GM19193 (cell line): Measurements from ENCODE around the gene ZNF768.

Source experiments
- POLR2A ChIP-seq: IDR thresholded peaks from 4 replicates; pipeline ENCODE4 v1.6.1; 2011; ENCODE audit not compliant: insufficient read depth, insufficient read length; ENCODE audit errors: extremely low read depth

The ZNF768 gene

GRCh38 chr16:30526137-30526822 lies at the start of gene ZNF768:
ZNF768 (minus strand) TSS chr16:30526566; CDS start chr16:30526413, 153 bp downstream.
- no peak for TF ChIP-seq POLR2A

GRCh38 chr16:30574678-30575077 lies 48.3 kb upstream of the ZNF768 start:
- no peak for TF ChIP-seq POLR2A

- peak; percentile 62 for TF ChIP-seq POLR2A
Observed at GRCh38 chr16:30571445-30572322, 45.3 kb upstream of the ZNF768 start, which contains the start of gene ZNF688. ZNF688 (minus strand) TSS chr16:30571714; CDS start chr16:30571629, 85 bp downstream.

GRCh38 chr16:30570636-30571444 lies 44.5 kb upstream of the ZNF768 start:
- no peak for TF ChIP-seq POLR2A

- TF ChIP-seq POLR2A, result no peak
Observed at GRCh38 chr16:30569746-30570635, 43.6 kb upstream of the ZNF768 start.

GRCh38 chr16:30569281-30569680 lies 42.9 kb upstream of the ZNF768 start:
- TF ChIP-seq POLR2A, result no peak

GRCh38 chr16:30567991-30568638 lies 41.7 kb upstream of the ZNF768 start:
- TF ChIP-seq POLR2A, result no peak

- TF ChIP-seq POLR2A, result no peak
Observed at GRCh38 chr16:30567160-30567990, 41.0 kb upstream of the ZNF768 start.

GRCh38 chr16:30566531-30566930 lies 40.2 kb upstream of the ZNF768 start:
- no peak for TF ChIP-seq POLR2A

- TF ChIP-seq POLR2A, result no peak
Observed at GRCh38 chr16:30565984-30566383, 39.6 kb upstream of the ZNF768 start.

GRCh38 chr16:30565526-30565925 lies 39.2 kb upstream of the ZNF768 start:
- no peak for TF ChIP-seq POLR2A

GRCh38 chr16:30562021-30562420 lies 35.7 kb upstream of the ZNF768 start:
- no peak for TF ChIP-seq POLR2A
